Measurements from ENCODE around the gene CHURC1.
"Not testable (repeated sequence)": the region's sequence is repeated elsewhere in the genome, so short reads cannot be mapped to it uniquely, and the experiment has no call there.

Gene CHURC1

GRCh38 chr14:64910847-64911495, 3.3 kb upstream of the CHURC1 start:
- no peak for DNase-seq (ENCODE audit: low read depth)

GRCh38 chr14:64912261-64912660, 2.0 kb upstream of the CHURC1 start:
- no peak for DNase-seq (ENCODE audit: low read depth)

- not testable (repeated sequence) for DNase-seq (ENCODE audit: low read depth)
Measured at GRCh38 chr14:64913477-64913876, 778 bp upstream of the CHURC1 start.

- no peak for DNase-seq (ENCODE audit: low read depth)
Measured at GRCh38 chr14:64915029-64915424, 772 bp downstream of the CHURC1 start.

GRCh38 chr14:64915797-64916196, 1.5 kb downstream of the CHURC1 start:
- no peak for DNase-seq (ENCODE audit: low read depth)

GRCh38 chr14:64918216-64918615, 4.0 kb downstream of the CHURC1 start:
- DNase-seq (ENCODE audit: low read depth): no peak

- no peak for DNase-seq (ENCODE audit: low read depth)
Measured at GRCh38 chr14:64919215-64919614, 5.0 kb downstream of the CHURC1 start.

- DNase-seq (ENCODE audit: low read depth): no peak
Measured at GRCh38 chr14:64919618-64920017, 5.4 kb downstream of the CHURC1 start.

GRCh38 chr14:64920465-64920864, 6.2 kb downstream of the CHURC1 start:
- DNase-seq (ENCODE audit: low read depth): no peak

GRCh38 chr14:64923015-64923414, 8.8 kb downstream of the CHURC1 start:
- DNase-seq (ENCODE audit: low read depth): no peak

GRCh38 chr14:64926398-64926995, 12.2 kb downstream of the CHURC1 start:
- DNase-seq (ENCODE audit: low read depth): no peak

GRCh38 chr14:64927031-64927430, 12.8 kb downstream of the CHURC1 start:
- DNase-seq (ENCODE audit: low read depth): no peak

- no peak for DNase-seq (ENCODE audit: low read depth)
Measured at GRCh38 chr14:64928239-64929013, 14.2 kb downstream of the CHURC1 start.

GRCh38 chr14:64929014-64929359, 14.7 kb downstream of the CHURC1 start:
- no peak for DNase-seq (ENCODE audit: low read depth)

- DNase-seq (ENCODE audit: low read depth): no peak
Measured at GRCh38 chr14:64930085-64930843, 16.0 kb downstream of the CHURC1 start.

- no peak for DNase-seq (ENCODE audit: low read depth)
Measured at GRCh38 chr14:64931123-64931522, 16.9 kb downstream of the CHURC1 start.

- no peak for DNase-seq (ENCODE audit: low read depth)
Measured at GRCh38 chr14:64932231-64932630, 18.0 kb downstream of the CHURC1 start.

- DNase-seq (ENCODE audit: low read depth): no peak
Measured at GRCh38 chr14:64934338-64934929, 20.2 kb downstream of the CHURC1 start.

GRCh38 chr14:64935508-64935907, 21.3 kb downstream of the CHURC1 start:
- DNase-seq (ENCODE audit: low read depth): no peak

- no peak for DNase-seq (ENCODE audit: low read depth)
Measured at GRCh38 chr14:64937171-64937820, 23.0 kb downstream of the CHURC1 start.

GRCh38 chr14:64937821-64938193, 23.6 kb downstream of the CHURC1 start:
- no peak for DNase-seq (ENCODE audit: low read depth)

Measured in stromal cell of bone marrow (primary cell).